ENCODE data around the gene EXOC4. TPM values are rescaled to one million over a fixed set of nuclear protein-coding genes. Genes with fewer than 3 reads are reported as not detected.

EXOC4 gene
- total RNA-seq, 1 donor from 2014 or later = 84.0 TPM

GRCh38 chr7:133824132-133824531 is 571.3 kb downstream of the EXOC4 start:
- H3K27me3 ChIP-seq (ENCODE audit: control insufficient read depth, insufficient read depth, low read length) = no peaks in the 10 kb centered on the region
- FAIRE-seq (no peak), DNase-seq (ENCODE audit: low read depth) (no peak)
- H3K4me3 ChIP-seq (ENCODE audit: low read depth, low read length) = no peak overlapping the region
- TF ChIP-seq, protein P1, sequence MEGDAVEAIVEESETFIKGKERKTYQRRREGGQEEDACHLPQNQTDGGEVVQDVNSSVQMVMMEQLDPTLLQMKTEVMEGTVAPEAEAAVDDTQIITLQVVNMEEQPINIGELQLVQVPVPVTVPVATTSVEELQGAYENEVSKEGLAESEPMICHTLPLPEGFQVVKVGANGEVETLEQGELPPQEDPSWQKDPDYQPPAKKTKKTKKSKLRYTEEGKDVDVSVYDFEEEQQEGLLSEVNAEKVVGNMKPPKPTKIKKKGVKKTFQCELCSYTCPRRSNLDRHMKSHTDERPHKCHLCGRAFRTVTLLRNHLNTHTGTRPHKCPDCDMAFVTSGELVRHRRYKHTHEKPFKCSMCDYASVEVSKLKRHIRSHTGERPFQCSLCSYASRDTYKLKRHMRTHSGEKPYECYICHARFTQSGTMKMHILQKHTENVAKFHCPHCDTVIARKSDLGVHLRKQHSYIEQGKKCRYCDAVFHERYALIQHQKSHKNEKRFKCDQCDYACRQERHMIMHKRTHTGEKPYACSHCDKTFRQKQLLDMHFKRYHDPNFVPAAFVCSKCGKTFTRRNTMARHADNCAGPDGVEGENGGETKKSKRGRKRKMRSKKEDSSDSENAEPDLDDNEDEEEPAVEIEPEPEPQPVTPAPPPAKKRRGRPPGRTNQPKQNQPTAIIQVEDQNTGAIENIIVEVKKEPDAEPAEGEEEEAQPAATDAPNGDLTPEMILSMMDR (IDR thresholded peaks at IDR 0.05; ENCODE audit: insufficient read depth, low read length, severe bottlenecking) = no peak
- H3K36me3 ChIP-seq (ENCODE audit: control insufficient read depth, insufficient read depth, low read length) = no peaks in the 10 kb centered on the region

- FAIRE-seq = no peak
- TF ChIP-seq, protein P1 (IDR thresholded peaks at IDR 0.05; ENCODE audit: insufficient read depth, low read length, severe bottlenecking) = no peak
- peak; percentile 92 for DNase-seq (ENCODE audit: low read depth)
These were observed 575.1 kb downstream of the EXOC4 start for GRCh38 chr7:133827707-133828623.

GRCh38 chr7:133828906-133829305 is 576.0 kb downstream of the EXOC4 start:
- H3K4me3 ChIP-seq (ENCODE audit: low read depth, low read length) = no peak overlapping the region
- FAIRE-seq = no peak
- H3K36me3 ChIP-seq (ENCODE audit: control insufficient read depth, insufficient read depth, low read length) = no peaks in the 10 kb centered on the region
- TF ChIP-seq, protein P1 (IDR thresholded peaks at IDR 0.05; ENCODE audit: insufficient read depth, low read length, severe bottlenecking) = no peak
- H3K27me3 ChIP-seq (ENCODE audit: control insufficient read depth, insufficient read depth, low read length) = no peaks in the 10 kb centered on the region
- DNase-seq (ENCODE audit: low read depth) = peak; percentile 23

More at GRCh38 chr7:133827707-133828623, 575.1 kb downstream of the EXOC4 start:
- Histone ChIP-seq H3K4me3 (ENCODE audit: low read depth, low read length) (no peak overlapping the region), H3K27me3 (ENCODE audit: control insufficient read depth, insufficient read depth, low read length) (no peaks in the 10 kb centered on the region), H3K36me3 (ENCODE audit: control insufficient read depth, insufficient read depth, low read length) (no peaks in the 10 kb centered on the region)

DNA sequence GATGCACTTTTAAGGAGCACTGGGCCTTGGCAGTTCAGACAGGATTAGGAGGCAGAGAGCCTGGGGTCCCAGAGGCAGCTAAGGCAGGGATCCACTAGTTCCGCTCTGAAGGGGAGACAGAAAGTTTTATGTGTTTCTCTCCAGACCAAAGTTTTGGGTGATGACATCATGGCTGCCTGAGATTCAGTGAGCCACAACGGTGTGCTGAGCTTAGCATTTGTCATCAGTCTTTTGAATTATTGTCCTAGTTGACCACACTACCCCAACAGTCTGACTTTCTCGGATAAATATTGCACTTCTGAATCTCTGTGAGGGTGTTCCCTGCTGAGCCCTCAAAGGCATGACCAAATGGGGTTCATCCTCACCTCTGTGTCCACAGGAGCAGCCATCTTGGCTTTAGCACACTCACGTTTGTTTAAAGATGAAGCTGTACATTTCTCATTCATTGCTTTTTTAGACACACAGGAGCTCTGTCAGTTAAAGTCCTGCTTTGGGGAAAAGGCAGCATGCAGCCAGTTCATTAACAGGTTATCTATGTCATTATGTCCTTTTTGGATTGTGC is 576.5 kb downstream of the EXOC4 start:
- Histone ChIP-seq H3K27me3 (ENCODE audit: control insufficient read depth, insufficient read depth, low read length) (no peaks in the 10 kb centered on the region), H3K4me3 (ENCODE audit: low read depth, low read length) (no peak overlapping the region), H3K36me3 (ENCODE audit: control insufficient read depth, insufficient read depth, low read length) (no peaks in the 10 kb centered on the region)
- TF ChIP-seq, protein P1 (IDR thresholded peaks at IDR 0.05; ENCODE audit: insufficient read depth, low read length, severe bottlenecking) = no peak
- no peak for FAIRE-seq
- peak; percentile 52 for DNase-seq (ENCODE audit: low read depth)

DNA sequence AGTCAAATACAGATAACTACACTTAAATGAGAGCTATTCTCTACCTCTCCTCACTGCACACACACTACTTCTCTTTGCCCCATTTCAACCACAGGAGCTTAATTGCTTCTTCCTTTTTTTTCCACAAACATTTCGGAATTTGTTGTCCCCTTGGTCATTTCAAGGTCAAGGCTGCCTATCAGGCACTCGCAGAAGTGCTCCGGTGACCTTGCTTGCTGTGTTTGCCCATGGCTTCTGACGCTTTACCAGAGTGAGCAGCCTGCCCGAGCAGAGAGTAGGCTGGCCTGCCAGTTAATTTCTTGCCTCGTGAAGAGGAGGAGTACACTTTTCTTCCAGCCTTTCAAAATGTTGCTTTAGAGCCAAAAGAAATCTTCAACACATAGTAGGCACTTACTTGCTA is 577.2 kb downstream of the EXOC4 start:
- no peaks in the 10 kb centered on the region for H3K27me3 ChIP-seq (ENCODE audit: control insufficient read depth, insufficient read depth, low read length)
- no peak for FAIRE-seq
- DNase-seq (ENCODE audit: low read depth) = no peak
- TF ChIP-seq, protein P1 (IDR thresholded peaks at IDR 0.05; ENCODE audit: insufficient read depth, low read length, severe bottlenecking) = no peak
- no peaks in the 10 kb centered on the region for H3K36me3 ChIP-seq (ENCODE audit: control insufficient read depth, insufficient read depth, low read length)
- no peak overlapping the region for H3K4me3 ChIP-seq (ENCODE audit: low read depth, low read length)
